Hypothalamus (tissue), 51 donors: Measurements from ENCODE around the gene MT1H.
"Not testable (repeated sequence)": the region's sequence is repeated elsewhere in the genome, so short reads cannot be mapped to it uniquely, and the experiment has no call there.

Experiments used
- DNase-seq, 51 donors: peaks; one replicate each; lab custom pipeline; 2025; lab: John Stamatoyannopoulos, UW

MT1H gene

GRCh38 chr16:56711862-56712261 is 42.2 kb downstream of the MT1H start:
- no peak for DNase-seq

GRCh38 chr16:56713794-56714193 is 44.2 kb downstream of the MT1H start:
- DNase-seq, result no peak

- no peak for DNase-seq
Measured at GRCh38 chr16:56715126-56715525, 45.5 kb downstream of the MT1H start.

GRCh38 chr16:56716761-56717160 is 47.1 kb downstream of the MT1H start:
- no peak for DNase-seq

- not testable (repeated sequence) for DNase-seq
Measured at GRCh38 chr16:56717532-56717931, 47.9 kb downstream of the MT1H start.
